GM13977 (cell line): Measurements from ENCODE around the gene MBD4.
A peak's percentile ranks its signal among the peaks of the same experiment; 100 is the strongest.

ENCODE experiments used
- DNase-seq: peaks from one replicate; pipeline ENCODE4 v3.0.0; 2012; ENCODE audit warnings: low spot score
- CTCF ChIP-seq: IDR thresholded peaks from 2 replicates; pipeline ENCODE4 v1.5.1; 2012; ENCODE audit warnings: mild to moderate bottlenecking, control low read depth; ENCODE audit not compliant: insufficient read depth; ENCODE audit errors: extremely low read depth, missing control alignments
- in situ Hi-C: fragments of 300-500 bp; cut with MboI; formaldehyde crosslinking; loops from one replicate; pipeline ENCODE4 v1.12.0; 2022; ENCODE audit warnings: low sequenced_read_pairs, low pct_unique_long_range_greater_than_20kb, mixed read lengths, inconsistent platforms; ENCODE audit not compliant: unreplicated experiment

MBD4 gene

GRCh38 chr3:129433565-129433964 lies 6.2 kb downstream of the MBD4 start:
- in situ Hi-C loops, result no loop called here
- DNase-seq, result no peak
- TF ChIP-seq CTCF, result no peak

- in situ Hi-C loops, result no loop called here
- DNase-seq, result no peak
- TF ChIP-seq CTCF, result no peak
Observed at GRCh38 chr3:129432671-129433070, 7.1 kb downstream of the MBD4 start.

GRCh38 chr3:129432036-129432435 lies 7.7 kb downstream of the MBD4 start:
- no peak for DNase-seq
- in situ Hi-C loops, result no loop called here
- no peak for TF ChIP-seq CTCF

- TF ChIP-seq CTCF, result no peak
- DNase-seq, result no peak
- in situ Hi-C loops, result no loop called here
Observed at GRCh38 chr3:129429602-129430001, 10.1 kb downstream of the MBD4 start.

DNA sequence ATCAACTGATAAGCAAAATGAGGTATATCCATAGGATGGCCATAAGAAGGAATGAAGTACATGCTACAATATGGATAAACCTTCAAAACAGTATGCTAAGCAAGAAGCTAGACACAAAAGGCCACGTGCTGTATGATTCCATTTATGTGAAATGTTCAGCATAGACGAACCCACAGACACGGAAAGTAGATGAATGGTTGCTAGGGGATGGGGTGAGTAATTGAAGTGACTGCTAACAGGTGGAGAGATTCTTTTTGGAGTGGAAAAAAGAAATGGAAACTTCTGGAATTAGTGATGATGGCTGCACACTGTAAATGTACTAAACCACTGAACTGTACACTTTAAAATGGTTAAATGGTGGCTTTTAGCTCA lies 10.7 kb downstream of the MBD4 start:
- in situ Hi-C loops, result no loop called here
- TF ChIP-seq CTCF, result no peak
- no peak for DNase-seq

DNA sequence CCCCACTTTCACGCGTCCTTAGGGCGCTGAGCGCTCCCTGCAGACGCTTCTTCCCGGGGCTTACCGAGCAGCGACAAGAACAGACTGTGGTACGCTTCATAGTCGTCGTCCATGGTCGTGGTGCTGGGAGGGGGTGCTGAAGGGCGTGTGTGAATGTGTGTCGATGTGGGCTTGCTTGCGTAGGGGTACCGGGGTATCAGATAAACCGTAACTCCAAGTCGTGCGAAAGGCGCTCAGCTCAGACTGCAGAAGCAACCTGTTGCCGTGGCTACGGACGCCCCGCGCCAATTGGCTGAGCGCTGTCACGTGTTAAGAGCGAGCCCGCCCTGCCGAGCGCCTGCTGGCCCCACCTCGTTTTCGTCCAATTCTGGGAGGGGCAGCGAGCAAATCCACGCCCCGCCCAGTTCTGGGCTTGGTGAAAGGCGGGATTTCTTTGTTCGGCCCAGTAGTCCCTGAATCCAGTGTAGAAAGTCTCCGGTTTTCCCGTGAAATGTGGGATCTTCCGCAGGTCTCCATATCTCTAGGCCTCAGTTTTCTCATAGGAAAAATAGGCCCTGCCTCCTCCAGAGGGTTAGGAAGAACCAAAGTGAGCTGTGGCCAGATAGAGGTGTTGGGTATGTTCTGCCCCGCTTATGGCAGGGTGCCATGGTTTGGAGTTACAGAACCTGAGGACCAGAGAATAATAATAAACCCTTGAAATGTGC lies 11.2 kb downstream of the MBD4 start, which contains the start of gene EFCAB12:
Gene EFCAB12 (minus strand): TSS at position 261 of the 704 bp plus-strand sequence. CDS start 148 bp downstream, at position 113.
- in situ Hi-C loops, result no loop called here
- TF ChIP-seq CTCF, result no peak
- peak; percentile 87 for DNase-seq
